GM18867 (cell line): ENCODE data around the gene TSPAN4.

ENCODE experiments used
- ATAC-seq: cut with Tn5 transposase; IDR thresholded peaks from one replicate; pipeline ENCODE4 v1.9.1; 2021; ENCODE audit warnings: mild to moderate bottlenecking, moderate library complexity; ENCODE audit not compliant: unreplicated experiment

TSPAN4 gene

GRCh38 chr11:901452-902061 lies 58.9 kb downstream of the TSPAN4 start:
- no peak for ATAC-seq

GRCh38 chr11:904380-904779 lies 61.7 kb downstream of the TSPAN4 start:
- no peak for ATAC-seq

- no peak for ATAC-seq
Measured at GRCh38 chr11:905952-906351, 63.3 kb downstream of the TSPAN4 start.

GRCh38 chr11:907668-908067 lies 65.0 kb downstream of the TSPAN4 start:
- no peak for ATAC-seq

GRCh38 chr11:908273-908672 lies 65.6 kb downstream of the TSPAN4 start:
- no peak for ATAC-seq

- ATAC-seq: no peak
Measured at GRCh38 chr11:909406-909805, 66.8 kb downstream of the TSPAN4 start.

- ATAC-seq: no peak
Measured at GRCh38 chr11:910044-910588, 67.5 kb downstream of the TSPAN4 start.

- ATAC-seq: peak; percentile 90
Measured at GRCh38 chr11:910589-911030, 68.0 kb downstream of the TSPAN4 start, which contains the start of gene CHID1. CHID1 (minus strand) TSS chr11:910810; CDS start chr11:904816, 5,994 bp downstream.

GRCh38 chr11:911031-911889 lies 68.6 kb downstream of the TSPAN4 start:
- peak; percentile 29 for ATAC-seq

GRCh38 chr11:911890-912219 lies 69.2 kb downstream of the TSPAN4 start:
- ATAC-seq: no peak

GRCh38 chr11:912266-912665 lies 69.6 kb downstream of the TSPAN4 start:
- no peak for ATAC-seq

GRCh38 chr11:913043-913442 lies 70.4 kb downstream of the TSPAN4 start:
- ATAC-seq: no peak

- no peak for ATAC-seq
Measured at GRCh38 chr11:914204-914603, 71.6 kb downstream of the TSPAN4 start.

- ATAC-seq: no peak
Measured at GRCh38 chr11:914747-915501, 72.3 kb downstream of the TSPAN4 start.
